Fibroblast of peridontal ligament (primary cell): Measurements from ENCODE around the gene GABRB2.

Experiments used
- DNase-seq: peaks from one replicate; pipeline ENCODE4 v3.0.0-alpha.2; 2010; ENCODE audit errors: extremely low read depth

The GABRB2 gene

GRCh38 chr5:161387121-161387520 lies 159.4 kb downstream of the GABRB2 start:
- no peak for DNase-seq

- no peak for DNase-seq
Measured at GRCh38 chr5:161385027-161385426, 161.5 kb downstream of the GABRB2 start.

- DNase-seq, result no peak
Measured at GRCh38 chr5:161382685-161383084, 163.8 kb downstream of the GABRB2 start.

GRCh38 chr5:161380486-161380885 lies 166.0 kb downstream of the GABRB2 start:
- DNase-seq, result no peak

- DNase-seq, result no peak
Measured at GRCh38 chr5:161378701-161379100, 167.8 kb downstream of the GABRB2 start.

- DNase-seq, result no peak
Measured at GRCh38 chr5:161376034-161376433, 170.5 kb downstream of the GABRB2 start.

GRCh38 chr5:161373345-161373707 lies 173.2 kb downstream of the GABRB2 start:
- DNase-seq, result no peak

GRCh38 chr5:161372682-161373344 lies 173.7 kb downstream of the GABRB2 start:
- DNase-seq, result no peak

- no peak for DNase-seq
Measured at GRCh38 chr5:161369022-161369421, 177.5 kb downstream of the GABRB2 start.

GRCh38 chr5:161358446-161358845 lies 188.1 kb downstream of the GABRB2 start:
- DNase-seq, result no peak

- no peak for DNase-seq
Measured at GRCh38 chr5:161344234-161344633, 202.3 kb downstream of the GABRB2 start.

- no peak for DNase-seq
Measured at GRCh38 chr5:161342886-161343285, 203.6 kb downstream of the GABRB2 start.

GRCh38 chr5:161340012-161340411 lies 206.5 kb downstream of the GABRB2 start:
- DNase-seq, result no peak

GRCh38 chr5:161333194-161333880 lies 213.2 kb downstream of the GABRB2 start:
- no peak for DNase-seq

- no peak for DNase-seq
Measured at GRCh38 chr5:161332343-161332742, 214.2 kb downstream of the GABRB2 start.

- DNase-seq, result no peak
Measured at GRCh38 chr5:161314033-161314432, 232.5 kb downstream of the GABRB2 start.

GRCh38 chr5:161312882-161313281 lies 233.6 kb downstream of the GABRB2 start:
- no peak for DNase-seq

- DNase-seq, result no peak
Measured at GRCh38 chr5:161311965-161312364, 234.6 kb downstream of the GABRB2 start.

GRCh38 chr5:161311146-161311708 lies 235.3 kb downstream of the GABRB2 start:
- no peak for DNase-seq

GRCh38 chr5:161306351-161306995 lies 240.1 kb downstream of the GABRB2 start:
- DNase-seq, result no peak

GRCh38 chr5:161305601-161306000 lies 240.9 kb downstream of the GABRB2 start:
- no peak for DNase-seq

GRCh38 chr5:161302559-161302958 lies 244.0 kb downstream of the GABRB2 start:
- no peak for DNase-seq

GRCh38 chr5:161301586-161301985 lies 244.9 kb downstream of the GABRB2 start:
- no peak for DNase-seq
